AG04449 (cell line): Measurements from ENCODE around the gene GRPEL1.

Experiments
- CTCF ChIA-PET: fragments of 350-600 bp; formaldehyde crosslinking; extraction: SDS; loops from one replicate; lab custom pipeline; 2021; ENCODE audit warnings: antibody characterized with exemption; lab: Yijun Ruan, JAX
- POLR2A ChIA-PET: fragments of 400-600, 350-600 bp; formaldehyde crosslinking; extraction: SDS; loops from one replicate; lab custom pipeline; 2020; ENCODE audit warnings: antibody characterized with exemption, inconsistent platforms; lab: Yijun Ruan, JAX
- DNase-seq: peaks from one replicate; pipeline ENCODE4 v3.0.0-alpha.2; 2010; ENCODE audit warnings: low read depth, low spot score
- H3K4me3 ChIP-seq: 2 replicates; pipeline ENCODE4 v1.5.1; 2011; ENCODE audit warnings: low read depth, mild to moderate bottlenecking, control low read depth, low read length
- CTCF ChIP-seq: IDR thresholded peaks from one replicate; pipeline ENCODE4 v1.5.1; 2011; ENCODE audit warnings: mild to moderate bottlenecking, moderate library complexity, low read length, control low read depth, inconsistent platforms; ENCODE audit not compliant: insufficient read depth; ENCODE audit errors: missing control alignments

The GRPEL1 gene

GRCh38 chr4:7052313-7052712 lies 15.6 kb downstream of the GRPEL1 start:
- ChIA-PET POLR2A (interaction anchor here (1.0 kb wide), 1 partner anchor 9 kb away, joined by 5 read pairs; the partner anchor contains the start of gene TADA2B), CTCF (interaction anchor here (0.7 to 1.0 kb wide), 4 partner anchors 8 to 332 kb away, joined by 3 to 5 read pairs (median 3); partner anchors contain the start of gene TADA2B)
- no peak overlapping the region for H3K4me3 ChIP-seq
- no peak for DNase-seq
- TF ChIP-seq CTCF, result no peak

GRCh38 chr4:7051905-7052304 lies 16.0 kb downstream of the GRPEL1 start:
- DNase-seq, result no peak
- H3K4me3 ChIP-seq, result no peak overlapping the region
- POLR2A ChIA-PET, result no interaction called here
- no peak for TF ChIP-seq CTCF
- CTCF ChIA-PET, result interaction anchor here (1.0 kb wide), 2 partner anchors 8 to 11 kb away, joined by 3 to 5 read pairs; no protein-coding TSS in a partner anchor

- H3K4me3 ChIP-seq, result no peak overlapping the region
- no peak for DNase-seq
- CTCF ChIA-PET, result interaction anchor here (1.4 to 1.9 kb wide), 2 partner anchors 15 to 18 kb away, joined by 4 to 9 read pairs; no protein-coding TSS in a partner anchor
- POLR2A ChIA-PET, result no interaction called here
- no peak for TF ChIP-seq CTCF
These were observed 16.7 kb downstream of the GRPEL1 start for GRCh38 chr4:7051144-7051495.

DNA sequence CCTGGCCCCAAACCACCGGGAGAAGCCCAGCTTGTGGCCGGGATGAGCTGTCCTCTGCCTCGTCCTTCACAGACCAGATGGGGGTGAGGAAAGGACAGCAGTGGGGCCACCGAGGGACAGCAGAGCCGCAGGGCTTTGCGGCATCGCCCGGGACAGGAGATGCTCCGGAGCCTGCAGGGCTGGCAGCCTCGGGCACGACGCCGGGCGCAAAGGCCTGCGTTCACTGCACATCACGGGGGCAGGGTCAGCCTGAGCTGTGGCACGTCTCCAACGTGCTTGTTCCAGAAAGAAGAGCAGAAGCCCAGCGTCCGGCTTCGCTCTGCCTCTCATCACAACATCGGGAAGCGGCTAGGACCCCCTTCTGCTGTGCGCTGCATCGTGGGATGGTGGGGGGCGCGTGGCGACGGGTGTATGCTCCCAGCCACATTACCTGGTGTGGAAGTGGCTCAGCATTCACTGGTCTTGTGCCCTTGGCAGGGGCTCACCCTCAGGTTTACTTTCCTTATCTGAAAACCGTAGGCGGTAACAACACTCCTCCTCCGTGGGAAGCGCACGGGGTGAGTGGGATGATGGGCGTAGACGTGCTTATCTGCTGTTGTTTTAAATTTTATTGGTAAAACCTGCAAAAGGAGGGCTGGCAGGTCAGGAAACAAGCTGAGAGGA lies 17.3 kb downstream of the GRPEL1 start:
- no peak for TF ChIP-seq CTCF
- no peak for DNase-seq
- CTCF ChIA-PET, result interaction anchor here (1.4 to 1.9 kb wide), 2 partner anchors 15 to 19 kb away, joined by 4 to 9 read pairs; no protein-coding TSS in a partner anchor
- H3K4me3 ChIP-seq, result no peak overlapping the region
- POLR2A ChIA-PET, result interaction anchor here (0.7 kb wide), 1 partner anchor 17 kb away, joined by 3 read pairs; the partner anchor contains the start of gene GRPEL1

DNA sequence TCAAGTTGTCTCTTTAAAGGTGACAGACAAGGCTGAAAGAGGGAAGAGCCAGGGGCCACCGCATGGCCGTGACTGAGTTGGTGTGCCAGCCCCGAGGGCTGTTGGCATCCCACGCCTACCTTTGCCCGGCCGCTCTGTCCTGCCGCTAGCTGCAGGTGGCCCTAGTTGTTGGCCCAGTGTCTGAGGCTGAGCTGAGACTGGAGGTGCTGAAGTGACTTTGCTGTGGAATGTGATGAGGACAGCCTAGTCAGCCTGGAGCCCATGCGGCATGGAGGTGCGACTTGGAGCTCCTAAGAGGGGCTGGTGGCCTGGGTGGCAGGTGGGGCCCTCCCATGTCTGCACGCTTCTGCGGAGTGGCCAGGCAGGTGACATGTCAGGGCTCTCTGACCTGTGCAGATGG lies 18.1 kb downstream of the GRPEL1 start:
- TF ChIP-seq CTCF, result no peak
- CTCF ChIA-PET, result interaction anchor here (1.4 to 1.9 kb wide), 2 partner anchors 16 to 20 kb away, joined by 4 to 9 read pairs; no protein-coding TSS in a partner anchor
- POLR2A ChIA-PET, result interaction anchor here (0.7 kb wide), 1 partner anchor 18 kb away, joined by 3 read pairs; the partner anchor contains the start of gene GRPEL1
- no peak for DNase-seq
- no peak overlapping the region for H3K4me3 ChIP-seq

DNA sequence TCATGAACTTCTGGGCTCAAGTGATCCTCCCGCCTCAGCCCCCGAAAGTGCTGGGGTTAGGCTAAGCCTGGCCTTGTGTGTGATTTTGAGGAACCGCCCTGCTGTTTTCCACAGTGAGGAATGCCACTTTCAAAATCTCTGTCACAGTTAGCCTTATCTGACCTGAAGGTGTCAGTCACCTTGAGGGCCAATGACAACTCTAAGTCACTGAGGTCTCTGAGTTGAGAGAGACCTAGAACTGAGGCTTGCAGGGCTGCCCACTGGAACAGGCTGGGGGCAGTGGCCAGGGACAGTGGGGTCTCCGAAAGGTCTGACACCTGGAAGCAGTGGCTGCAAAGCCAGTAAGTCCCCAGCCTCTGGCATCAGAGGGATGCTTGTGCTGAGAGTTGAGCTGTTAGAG lies 18.6 kb downstream of the GRPEL1 start:
- H3K4me3 ChIP-seq, result no peak overlapping the region
- no peak for DNase-seq
- POLR2A ChIA-PET, result no interaction called here
- no peak for TF ChIP-seq CTCF
- CTCF ChIA-PET, result no interaction called here
